Left hindlimb (tissue), 1 donor: ENCODE results near the gene NXNL1.

ENCODE experiments used
- DNase-seq: peaks from one replicate; pipeline ENCODE4 v3.0.0-alpha.2; 2018

Gene NXNL1

DNA sequence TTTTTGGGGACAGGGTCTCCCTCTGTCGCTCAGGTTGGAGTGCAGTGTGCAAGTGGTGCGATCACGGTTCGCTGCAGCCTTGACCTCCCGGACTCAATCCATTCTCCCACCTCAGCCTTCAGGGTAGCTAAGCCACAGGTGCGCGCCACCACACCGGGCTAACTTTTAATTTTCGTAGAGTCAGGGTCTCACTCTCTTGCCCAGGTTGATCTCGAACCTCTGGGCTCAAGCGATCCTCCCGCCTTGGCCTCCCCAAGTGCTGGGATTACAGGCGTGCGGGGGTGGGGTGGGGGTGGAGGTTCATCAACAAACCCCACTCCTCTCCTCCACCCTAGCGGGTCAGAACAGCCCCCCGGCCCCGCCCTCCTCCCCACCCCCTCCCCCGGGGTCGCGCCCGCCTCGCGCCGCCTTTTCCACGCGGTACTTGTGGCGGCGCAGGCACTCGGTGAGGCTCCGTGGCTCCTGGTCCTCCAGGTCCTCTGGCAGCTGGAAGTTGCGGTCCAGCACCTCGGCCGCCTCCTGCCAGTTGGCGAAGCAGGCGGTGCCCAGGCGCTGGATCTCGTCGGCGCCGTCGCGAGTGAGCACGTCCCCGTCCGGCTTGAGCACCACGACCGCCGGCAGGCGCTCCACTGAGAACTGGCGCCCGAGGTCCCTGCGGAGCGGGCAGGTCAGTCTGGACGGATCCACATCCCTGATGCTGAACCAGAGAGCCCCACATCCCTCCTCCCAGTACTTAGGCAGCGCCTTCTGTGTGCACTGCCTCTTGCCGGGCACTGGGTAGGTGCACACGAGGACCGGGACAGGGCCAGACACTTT lies 5.2 kb downstream of the NXNL1 start:
- no peak for DNase-seq

DNA sequence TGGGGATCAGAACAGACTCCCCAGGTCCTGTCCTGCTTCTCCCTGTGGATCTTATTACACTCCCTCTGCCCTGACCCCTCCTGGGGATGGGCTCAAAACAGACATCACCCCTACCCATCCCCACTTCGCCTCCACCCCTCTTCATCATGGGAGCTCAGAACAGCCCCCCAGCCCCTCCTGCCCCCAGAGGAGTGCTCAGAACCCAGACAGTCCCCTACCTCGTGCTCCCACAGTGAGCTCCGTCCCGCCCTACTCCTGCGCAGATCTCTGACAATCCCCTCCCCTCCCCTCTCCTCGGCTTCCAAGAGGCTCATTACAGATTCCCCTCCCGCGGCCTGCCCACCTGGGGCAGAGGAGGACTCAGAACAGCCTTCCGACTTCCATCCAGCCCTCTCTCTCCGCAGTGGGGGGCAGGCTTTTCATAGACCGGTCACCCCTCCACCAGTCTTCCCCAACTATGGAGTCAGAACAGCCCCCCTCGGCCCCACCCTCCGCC lies 6.1 kb downstream of the NXNL1 start:
- DNase-seq: no peak

DNA sequence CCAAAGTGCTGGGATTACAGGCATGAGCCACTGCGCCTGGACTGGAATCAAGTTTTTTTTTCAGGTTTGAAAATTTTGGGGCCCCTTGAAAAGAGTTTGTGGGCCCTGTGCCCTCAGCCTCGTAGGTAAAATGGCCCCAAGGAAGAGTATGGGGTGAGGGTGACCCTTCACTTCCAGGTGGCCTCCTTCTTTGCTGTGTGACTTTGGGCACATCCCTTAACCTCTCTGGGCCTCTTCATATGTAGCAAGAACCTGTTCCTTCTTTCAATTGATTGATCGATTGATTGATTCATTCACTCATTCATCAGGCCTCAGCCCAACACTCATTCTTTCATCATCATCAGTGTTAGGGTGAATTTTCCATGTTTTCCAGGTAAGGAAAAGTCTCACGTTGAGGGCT lies 8.9 kb downstream of the NXNL1 start:
- no peak for DNase-seq

DNA sequence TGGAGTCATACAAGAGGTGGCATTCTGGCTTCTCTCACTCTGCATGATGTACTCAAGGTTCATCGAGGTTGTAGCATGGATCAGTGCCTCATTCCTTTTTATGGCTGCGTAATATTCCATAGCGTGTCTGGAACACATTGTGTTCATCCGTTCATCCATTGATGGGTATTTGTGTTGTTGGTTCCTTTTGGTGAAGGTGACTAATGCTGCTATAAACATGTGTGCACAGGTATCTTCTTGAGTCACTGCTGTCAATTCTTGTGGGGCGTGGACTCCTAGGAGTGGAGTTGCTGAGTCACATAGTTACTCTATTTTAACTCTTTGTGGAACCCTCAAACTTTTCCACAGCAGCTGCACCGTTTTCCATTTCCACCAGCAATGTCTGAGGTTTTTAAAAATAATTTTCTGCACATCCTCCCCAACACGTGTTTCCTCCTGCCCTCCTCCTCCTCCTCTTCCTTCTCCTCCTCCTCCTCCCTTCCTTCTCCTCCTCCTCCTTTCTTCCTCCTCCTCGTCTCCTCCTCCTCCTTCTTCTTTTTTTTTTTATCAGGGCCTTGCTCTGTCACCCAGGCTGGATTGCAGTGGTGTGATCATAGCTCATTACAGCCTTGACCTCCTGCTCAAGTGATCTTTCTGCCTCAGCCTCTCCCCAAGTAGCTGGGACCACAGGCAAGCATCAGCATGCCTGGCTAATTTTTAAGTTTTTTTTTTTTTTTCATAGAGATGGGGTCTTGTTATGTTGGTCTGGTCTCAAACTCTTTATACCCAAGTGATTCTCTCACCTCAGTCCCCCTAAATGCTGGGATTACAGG lies 10.3 kb downstream of the NXNL1 start:
- no peak for DNase-seq

DNA sequence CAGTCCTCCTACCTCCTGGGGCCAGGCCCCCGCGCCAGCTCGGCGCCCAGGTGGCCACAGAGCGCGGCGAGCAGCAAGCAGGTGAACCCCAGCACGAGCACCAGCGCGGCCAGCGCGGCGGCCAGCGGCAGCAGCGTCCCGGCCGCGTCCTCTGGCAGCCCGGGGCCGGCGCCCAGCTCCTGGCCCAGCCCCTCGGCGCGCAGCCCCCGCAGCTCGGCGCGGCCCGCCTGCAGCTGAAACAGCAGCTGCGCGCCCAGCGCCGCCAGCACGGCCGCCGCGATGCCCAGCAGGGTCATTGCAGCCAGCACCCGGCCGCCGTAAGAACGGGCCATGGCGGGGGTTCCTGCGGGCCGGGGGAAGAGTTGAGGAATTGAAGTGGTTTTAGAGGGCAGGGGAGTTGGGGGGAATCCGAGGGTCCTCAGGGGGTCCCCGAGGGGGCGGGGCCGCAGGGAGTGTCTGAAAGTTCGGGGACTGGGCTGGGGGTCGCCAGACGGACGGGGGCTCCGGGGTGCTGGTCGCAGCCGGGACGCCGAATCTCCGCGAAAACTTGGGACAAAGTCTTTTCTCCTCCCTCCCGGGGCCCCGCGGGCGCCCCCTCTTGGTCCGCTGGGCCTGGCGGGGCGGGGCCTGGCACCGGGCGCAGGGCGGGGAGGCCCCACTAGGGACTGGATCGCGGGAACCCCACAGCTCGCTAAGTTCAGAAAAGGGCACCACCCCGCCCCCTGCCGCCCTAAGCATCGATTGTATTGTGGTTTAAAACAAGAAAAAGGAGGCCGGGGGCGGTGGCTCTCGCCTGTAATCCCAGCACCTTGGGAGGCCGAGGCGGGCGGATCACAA lies 12.4 kb downstream of the NXNL1 start, which contains the start of gene TMEM221:
TSS of gene TMEM221 (minus strand) at position 538 of the 837 bp plus-strand sequence. CDS start at position 332, 206 bp downstream.
- DNase-seq: peak; percentile 73

DNA sequence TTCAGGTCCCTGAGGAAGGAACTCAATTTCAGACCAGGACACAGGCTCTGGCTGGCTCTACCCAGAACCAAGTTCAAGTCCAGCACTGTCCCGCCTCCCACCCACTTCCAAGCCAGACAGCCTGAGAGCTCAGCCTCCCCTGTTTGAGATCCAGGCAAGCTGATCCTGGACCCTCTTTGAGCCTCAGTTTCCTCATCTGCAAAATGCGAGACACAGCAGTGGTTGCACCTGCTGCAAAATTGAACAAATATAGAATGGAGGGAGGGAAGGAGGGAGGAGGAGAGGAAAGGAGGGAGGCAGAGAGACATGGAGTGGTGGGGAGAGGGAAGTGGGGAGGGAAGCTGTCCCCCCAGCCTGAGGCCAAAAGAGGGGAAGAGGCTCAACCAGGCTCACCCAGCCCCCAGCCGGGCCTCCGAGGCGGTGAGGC lies 13.0 kb downstream of the NXNL1 start:
- no peak for DNase-seq

DNA sequence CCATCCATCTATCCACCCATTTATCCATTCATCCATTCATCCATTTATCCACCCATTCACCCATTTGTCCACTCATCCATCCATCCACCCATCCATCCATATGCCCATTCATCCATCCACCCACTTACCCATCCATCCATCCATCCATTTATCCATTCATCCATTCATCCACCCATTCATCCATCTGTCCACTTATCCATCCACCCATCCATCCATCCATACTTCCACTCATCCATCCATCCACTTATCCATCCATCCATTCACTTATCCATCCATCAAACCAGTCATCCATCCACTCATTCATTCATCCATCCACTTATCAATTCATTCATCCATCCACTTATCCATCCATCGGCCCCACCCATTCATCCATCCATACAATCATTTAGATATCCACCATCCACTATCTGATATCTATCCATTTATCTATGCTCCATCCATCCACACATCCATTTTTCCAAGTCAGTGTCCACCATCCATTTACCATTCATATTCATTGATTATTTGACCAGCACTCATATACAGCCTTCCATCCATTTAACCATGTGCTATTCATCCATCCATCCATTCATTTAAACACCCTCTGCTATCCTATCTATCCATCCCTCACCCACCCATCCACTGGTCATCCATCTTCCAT lies 15.1 kb downstream of the NXNL1 start:
- no peak for DNase-seq

DNA sequence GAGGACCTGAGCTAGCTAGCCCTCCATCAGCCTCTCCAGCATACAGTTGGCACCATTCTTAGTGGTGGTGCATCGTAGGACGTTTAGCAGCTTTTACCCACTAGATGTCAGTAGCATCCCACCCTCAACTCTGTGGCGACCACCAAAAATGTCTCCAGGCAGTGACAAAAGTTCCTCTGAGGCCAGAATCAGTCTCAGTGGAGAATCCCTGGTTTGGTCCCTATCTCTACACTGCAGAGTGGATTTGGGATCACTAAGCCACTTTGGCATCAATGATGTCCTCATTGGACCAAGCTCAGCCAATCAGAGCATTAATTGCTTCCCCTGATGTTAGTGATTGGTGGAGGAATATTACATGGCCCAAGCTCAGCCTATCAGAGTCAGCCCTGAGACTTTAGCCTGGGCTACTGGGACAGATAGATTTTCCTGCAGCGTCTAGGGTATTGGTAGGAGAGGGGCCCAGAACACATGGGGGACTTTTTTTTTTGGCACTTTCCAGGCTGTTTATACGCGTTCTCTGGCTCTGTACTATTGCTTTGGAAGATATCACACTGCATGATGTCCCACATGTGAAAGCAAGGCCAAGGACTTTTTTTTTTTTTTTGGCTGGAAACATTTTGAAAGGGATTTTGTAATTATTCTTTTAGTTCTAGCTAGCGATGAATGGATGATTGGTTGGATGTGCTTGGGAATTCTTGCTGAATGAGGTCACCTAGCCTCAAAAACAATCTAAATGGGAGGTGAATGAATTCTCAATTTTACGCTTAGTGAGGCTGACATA lies 19.3 kb downstream of the NXNL1 start:
- DNase-seq: no peak

DNA sequence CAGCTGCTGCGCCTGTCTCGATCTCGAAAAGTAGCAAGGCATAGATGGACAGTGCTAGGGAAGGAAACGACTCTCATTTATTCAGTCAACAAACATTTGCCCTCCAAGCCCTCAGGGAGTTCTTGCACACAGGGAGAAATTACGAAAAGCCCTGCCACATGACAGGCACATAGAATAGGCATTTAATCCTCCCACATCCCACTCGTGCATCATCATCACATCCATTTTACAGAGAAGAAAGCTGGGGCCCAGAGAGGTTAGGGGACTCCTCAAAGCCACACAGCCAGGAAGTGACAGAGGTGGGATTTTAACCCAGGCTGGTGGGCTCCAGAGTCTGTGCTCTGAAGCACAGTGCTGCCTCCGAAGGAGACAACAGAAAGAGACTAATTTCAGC lies 23.9 kb downstream of the NXNL1 start:
- no peak for DNase-seq

DNA sequence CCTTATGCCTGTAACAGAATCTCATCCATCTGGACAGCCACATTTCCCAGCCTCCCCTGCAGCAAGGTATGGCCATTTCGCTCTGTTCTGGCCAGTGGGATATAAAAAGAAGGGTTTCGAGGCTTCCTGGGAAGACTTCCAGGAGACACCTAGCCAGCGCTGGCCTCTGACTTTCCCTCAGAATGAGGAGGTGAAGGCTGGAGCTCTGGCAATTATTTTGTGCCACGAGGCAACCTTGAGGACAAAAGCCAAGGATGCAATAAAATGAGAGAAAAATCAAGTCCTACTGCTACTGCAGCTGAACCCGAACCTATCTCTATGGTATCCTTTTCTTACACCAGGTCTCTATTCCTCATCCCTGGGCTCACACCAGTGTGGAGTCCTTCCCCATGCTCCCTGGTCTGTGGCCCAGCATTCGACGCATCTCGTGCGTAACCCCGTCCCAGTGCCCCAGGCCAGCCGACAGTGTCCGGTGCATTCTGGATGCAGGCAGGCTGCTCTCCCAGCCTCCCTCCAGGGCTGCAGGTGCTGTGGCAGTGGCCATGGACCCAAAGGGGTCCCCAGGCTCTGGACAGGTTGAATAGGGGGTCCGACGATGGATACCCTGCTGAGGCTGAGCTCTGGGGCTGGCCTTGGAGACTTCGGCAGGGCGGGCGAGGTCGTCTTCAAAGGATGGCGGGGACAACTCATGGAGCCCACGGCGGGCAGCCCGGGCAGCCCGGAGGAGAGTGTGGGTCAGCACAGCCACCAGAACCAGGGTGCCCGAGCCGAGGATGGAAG lies 24.4 kb downstream of the NXNL1 start:
- no peak for DNase-seq

DNA sequence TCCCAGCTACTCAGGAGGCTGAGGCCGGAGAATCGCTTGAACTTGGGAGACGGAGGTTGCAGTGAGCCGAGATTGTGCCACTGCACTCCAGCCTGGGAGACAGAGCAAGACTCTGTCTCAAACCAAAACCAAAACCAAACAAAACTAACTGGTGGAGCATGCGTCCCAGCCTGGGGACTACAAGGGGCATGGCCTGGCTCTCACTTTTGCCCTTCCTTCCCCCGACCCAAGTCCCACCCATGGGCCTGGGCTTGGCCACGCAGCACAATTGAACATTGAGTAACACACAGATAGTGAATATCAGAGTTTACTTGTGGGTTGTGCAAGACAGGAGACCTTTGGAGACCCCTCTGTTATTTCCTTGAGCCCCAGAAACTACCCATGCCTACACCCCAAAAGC lies 25.5 kb downstream of the NXNL1 start:
- DNase-seq: no peak

DNA sequence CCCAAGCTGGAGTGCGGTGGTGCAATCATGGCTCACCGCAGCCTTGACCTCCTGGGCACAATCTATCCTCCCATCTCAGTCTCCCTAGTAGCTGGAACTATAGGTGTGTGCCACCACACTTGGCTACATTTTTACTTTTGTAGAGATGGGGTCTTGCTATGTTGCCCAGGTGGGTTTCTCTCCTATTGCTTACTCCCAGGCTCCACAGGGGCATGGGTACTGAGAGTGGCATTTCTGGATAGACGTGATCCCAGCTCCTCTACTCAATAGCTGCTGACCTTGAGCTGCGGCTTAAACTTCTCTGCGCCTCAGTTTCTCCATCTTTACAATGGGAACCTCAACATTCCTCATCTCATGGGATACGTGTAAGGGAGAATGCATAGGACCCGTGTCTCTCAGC lies 29.3 kb downstream of the NXNL1 start:
- DNase-seq: no peak

DNA sequence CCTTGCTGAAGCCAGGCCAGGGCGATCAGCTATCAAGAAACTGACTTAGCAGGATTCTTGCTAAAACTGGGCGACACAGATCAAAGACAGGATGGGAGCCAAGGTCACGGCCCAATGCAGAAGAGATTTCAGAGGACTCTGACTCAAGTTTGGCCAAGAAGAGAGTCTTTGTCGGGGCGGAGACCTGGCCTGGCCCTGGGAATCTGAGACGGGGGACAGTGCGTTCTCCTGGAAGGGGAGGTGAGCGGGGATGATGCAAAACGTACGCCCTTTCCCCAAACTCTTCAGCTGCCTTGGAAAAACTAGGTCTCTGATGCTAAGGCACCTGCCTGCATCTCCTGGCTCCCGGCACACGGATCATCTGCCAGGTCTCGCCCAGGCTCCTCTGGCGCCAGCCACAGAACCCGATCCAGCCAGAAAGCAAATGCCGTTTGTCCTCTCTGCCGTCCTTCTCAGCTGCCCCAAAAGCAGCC lies 31.0 kb downstream of the NXNL1 start:
- no peak for DNase-seq

DNA sequence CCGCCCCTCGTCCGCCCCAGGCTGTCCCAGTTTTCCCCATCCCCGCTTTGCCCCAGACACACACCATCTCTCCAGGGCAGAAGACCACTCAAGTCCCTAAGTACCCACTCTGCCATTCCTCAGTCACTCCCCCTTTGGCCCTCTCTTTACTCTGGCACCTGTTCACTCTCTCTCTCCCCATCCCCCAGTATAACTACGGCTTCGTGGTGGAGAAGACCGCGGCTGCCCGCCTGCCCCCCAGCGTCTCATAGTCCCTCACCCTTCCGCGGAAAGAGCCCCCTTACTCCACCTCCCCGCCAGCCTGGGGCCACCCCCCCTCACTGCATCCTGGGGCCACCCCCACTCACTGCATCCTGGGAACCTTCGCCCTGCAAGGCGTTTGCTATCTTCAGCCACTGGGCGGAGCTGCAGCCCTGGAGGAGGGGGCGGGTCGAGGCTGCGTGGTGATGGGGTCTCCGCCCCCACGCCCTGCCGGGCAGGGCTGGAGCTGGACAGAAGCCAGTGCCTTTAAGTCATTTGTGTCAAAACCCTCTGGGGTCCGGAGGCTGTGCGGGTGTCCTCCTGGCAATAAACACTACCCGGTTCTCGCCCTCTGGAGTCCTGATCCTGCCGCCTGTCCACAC lies 35.9 kb downstream of the NXNL1 start:
- DNase-seq: peak; percentile 56

DNA sequence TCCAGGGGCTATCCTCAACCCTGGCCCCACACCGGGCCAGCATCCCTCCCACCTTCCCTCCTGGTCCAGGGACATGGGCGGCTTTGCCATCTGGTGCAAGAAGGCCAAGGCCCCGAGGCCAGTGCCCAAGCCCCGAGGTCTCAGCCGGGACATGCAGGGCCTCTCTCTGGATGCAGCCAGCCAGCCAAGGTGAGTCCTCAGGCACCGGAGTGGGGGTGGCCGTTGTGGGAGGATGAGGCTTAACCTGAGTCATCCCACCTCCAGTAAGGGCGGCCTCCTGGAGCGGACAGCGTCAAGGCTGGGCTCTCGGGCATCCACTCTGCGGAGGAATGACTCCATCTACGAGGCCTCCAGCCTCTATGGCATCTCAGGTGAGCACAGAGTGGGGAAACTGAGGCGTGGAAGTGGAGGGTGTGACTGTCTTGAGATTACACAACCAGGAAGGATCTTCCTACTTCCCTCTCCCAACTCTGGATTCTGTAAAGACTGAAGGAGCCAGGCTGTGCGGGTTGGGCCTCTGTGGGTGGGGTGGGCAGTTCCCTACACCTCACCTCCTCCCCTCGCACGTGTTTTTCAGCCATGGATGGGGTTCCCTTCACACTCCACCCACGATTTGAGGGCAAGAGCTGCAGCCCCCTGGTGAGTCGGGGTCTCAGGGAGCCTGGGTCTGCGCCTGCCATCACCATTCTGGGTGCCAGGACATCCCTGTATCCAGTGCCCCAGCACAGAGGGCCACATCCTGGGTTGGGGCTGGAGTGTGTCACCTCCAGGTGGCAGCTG lies 37.1 kb downstream of the NXNL1 start:
- DNase-seq: no peak

DNA sequence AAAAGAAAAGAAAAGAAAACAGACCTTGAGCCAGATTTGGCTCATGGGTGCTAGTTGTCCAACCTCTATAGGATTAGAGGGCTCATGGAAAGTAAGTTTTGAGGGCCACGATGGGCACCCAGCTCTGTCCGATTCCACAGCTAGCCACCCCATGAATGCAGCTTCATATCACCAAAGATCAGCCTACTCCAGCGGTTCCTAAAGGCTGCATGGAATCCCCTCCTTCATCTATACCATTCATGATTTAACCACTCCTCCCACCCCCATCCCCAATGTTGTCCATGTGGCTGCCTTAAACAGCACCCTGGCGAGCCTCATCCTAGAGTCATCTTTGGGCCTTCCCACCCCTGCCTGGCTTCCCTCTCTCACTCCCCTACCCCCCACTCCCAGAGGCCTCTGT lies 38.8 kb downstream of the NXNL1 start:
- DNase-seq: no peak

DNA sequence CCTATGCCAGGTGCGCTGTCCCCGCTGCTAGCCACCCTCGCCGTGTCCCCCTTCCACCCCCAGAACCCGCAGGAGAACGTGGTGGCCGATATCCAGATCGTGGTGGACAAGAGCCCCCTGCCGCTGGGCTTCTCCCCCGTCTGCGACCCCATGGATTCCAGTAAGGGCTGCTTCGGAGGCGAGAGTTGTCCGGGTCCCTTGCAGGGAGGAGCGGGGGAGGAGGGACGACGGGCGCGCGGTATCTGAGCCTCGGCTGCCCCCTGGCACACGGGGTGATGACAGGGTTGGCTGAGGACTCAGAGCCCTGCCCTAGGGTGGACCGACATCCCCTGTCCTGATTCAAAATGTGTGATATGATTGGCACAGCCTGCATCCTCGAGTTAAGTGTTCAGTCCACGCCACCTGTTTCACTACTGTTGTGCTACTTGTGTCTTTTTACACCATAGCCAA lies 40.2 kb downstream of the NXNL1 start:
- DNase-seq: peak; percentile 63

DNA sequence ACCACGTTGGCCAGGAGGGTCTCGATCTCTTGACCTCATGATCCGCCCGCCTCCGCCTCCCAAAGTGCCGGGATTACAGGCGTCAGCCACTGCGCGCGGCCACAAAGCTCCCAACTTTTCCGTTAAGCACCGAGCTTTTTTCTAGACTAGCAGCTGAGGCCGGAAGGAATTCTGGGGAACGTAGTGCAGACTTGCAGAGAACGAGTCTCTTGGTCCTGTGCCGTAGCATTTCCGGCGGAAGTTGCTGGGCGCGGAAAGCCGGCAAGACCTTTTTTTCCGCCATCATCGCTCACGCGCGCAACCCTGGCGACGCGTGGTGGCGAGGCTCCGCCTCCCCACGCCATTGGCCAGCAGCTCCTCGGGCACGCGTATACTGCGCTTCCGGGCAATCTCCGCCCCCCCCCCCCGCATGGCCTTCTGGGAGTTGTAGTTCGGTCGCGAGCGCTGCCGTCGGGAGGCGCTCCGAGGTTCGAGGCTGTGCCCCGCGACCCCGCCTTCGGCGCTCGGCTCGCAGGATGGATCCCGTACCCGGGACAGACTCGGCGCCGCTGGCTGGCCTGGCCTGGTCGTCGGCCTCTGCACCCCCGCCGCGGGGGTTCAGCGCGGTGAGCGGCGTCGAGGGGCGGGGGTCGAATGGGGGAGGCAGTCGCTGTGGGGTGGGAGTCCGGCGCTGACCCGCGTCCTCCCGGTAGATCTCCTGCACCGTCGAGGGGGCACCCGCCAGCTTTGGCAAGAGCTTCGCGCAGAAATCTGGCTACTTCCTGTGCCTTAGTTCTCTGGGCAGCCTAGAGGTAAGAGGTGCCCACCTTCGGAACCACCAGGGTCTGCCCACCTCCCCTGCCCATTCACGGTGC lies 40.9 kb downstream of the NXNL1 start, which contains the start of gene MVB12A:
TSS of gene MVB12A (plus strand) at position 427 of the 854 bp plus-strand sequence. CDS start at position 516, 89 bp downstream.
- peak; percentile 99 for DNase-seq
